ENCODE measurements around the gene PPP1R14C.
"Not testable (repeated sequence)": the region's sequence is repeated elsewhere in the genome, so short reads cannot be mapped to it uniquely, and the experiment has no call there.

Gene PPP1R14C
- total RNA-seq, result 0.24 to 1.4 (median 0.50) reads per million in 4 experiments

GRCh38 chr6:150142670-150143515 lies at the start of gene PPP1R14C:
Gene PPP1R14C (plus strand): TSS chr6:150143044. CDS start chr6:150143193, 149 bp downstream.
- DNase-seq, result no peak

DNA sequence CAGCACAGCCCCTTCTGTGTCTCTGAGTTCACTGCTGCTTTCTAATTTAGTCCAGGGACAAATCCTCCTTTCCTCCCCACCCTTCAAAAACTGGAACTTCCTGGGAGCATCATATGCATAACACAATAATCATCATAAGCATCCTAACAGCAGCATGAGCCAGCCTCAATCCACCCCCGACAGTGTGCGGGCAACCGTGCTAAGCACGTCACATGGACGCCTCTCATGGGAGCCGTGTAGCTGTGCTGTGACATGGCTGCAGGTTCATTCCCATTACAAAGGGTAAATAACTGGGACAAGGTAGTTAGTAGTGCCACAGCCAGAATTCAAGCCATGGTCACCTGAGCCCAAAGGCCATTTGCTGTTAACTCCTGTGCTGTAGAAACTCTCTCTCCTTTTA lies 49.4 kb upstream of the PPP1R14C start:
- DNase-seq, result no peak

DNA sequence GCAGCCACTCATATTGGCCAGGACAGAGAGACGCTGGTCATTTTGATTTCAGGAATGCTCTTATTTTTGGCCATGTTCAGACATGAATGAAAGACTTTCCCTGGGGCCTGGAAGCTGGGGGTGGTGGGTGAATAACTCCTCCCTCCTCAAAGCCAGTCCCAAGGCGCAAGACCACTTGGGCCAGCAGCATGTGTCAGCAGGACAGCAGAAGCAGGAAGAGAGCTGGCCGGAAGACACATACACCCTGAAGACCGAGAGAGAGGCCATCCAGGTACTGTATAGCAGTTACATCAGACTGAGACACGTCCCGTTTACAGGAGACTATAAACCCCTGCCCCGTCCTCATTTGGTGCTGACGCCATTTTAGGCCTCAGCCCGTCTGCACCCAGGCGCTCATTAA lies 44.7 kb upstream of the PPP1R14C start:
- DNase-seq, result no peak

DNA sequence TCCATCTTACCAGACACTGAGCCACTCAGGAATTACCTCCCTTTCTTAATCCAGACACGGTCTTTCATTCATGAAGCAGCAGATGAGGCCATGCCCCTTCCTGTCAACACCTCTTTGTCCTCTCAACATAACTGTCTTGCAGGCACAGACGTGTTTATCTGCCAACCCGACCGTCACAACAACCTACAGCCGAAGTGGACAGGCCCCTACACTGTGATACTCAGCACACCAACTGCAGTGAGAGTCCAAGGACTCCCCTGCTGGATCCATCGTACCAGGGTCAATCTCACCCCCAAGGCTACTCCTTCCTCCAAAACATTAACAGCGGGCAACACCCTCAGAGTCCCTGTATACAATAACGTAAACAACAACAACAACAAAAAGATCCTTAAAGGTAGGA lies 43.3 kb upstream of the PPP1R14C start:
- no peak for DNase-seq

GRCh38 chr6:150099953-150100352 lies 42.9 kb upstream of the PPP1R14C start:
- no peak for DNase-seq

DNA sequence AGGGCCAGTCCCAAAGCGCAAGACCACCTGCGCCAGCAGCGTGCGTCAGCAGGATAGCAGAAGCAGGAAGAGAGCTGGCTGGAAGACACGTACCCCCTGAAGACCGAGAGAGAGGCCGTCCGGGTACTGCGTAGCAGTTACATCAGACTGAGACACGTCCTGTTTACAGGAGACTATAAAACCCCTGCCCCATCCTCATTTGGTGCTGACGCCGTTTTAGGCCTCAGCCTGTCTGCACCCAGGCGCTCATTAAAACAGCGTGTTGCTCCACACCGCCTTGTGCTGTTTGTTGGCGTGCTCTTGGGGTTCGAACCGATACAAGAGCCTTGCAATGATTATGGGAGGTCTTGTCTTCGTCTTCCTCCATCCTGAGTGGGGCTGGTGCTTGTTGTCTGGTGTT lies 42.1 kb upstream of the PPP1R14C start:
- no peak for DNase-seq

DNA sequence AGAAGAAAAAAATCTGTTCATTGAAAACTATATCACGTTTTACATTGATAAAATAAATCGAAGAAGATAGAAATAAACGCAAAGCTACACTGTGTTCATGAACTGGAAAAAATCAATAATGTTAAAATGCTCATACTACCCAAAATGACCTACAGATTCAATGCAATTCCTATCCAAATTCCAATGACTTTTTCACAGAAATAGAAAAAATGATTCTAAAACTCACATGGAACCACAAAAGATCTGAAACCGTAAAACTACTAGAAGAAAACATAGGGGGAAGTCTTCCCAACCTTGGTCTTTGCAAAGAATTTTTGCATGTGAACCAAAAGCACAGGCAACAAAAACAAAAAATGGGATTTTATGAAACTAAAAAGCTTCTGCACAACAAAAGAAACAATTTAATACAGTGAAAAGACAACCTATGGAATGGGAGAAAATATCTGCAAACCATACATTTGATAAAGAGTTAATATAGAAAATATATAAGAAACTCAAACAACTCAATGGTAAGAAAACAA lies 40.0 kb upstream of the PPP1R14C start:
- no peak for DNase-seq

DNA sequence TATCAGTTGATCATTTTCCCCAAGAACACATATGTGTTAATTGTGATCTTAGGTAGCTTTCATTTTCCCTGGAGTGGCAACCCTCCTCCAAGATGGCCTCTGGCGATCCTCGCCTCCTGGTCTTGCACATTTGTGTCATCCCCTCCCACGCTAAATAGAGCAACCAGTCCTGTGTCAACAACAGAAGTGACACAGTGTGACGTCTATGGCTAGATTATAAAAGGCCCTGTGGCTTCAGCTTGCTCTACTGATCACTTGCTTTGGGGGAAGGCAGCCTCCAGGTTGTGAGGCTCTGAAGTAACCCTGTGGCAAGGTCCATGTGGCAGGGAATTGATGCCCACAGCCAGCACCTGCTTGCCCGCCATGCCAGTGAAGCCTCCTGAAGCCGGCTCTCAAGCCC lies 30.6 kb upstream of the PPP1R14C start:
- DNase-seq, result no peak

GRCh38 chr6:150115769-150116168 lies 27.1 kb upstream of the PPP1R14C start:
- DNase-seq, result no peak

GRCh38 chr6:150116200-150116800 lies 26.5 kb upstream of the PPP1R14C start:
- DNase-seq, result no peak

DNA sequence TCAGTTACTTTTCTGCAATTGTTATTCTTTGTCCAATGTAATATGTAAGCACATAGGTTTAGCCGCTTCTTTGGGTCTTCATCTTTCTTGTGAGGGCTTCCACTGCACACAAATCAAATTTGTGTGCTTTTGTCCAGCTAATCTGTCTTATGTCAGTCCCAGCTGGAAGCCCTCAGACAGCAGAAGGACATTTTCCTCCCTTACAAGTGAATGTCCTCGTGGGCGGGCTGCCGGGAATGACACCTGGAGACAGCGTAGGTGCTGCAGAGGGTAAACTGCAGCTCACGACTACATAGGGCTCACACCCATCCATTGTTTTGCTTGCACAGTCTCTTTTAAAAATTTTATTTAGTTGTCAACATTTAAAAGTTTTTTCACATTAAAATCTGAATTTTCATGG lies 24.6 kb upstream of the PPP1R14C start:
- no peak for DNase-seq

- no peak for DNase-seq
Observed at GRCh38 chr6:150118627-150119026, 24.2 kb upstream of the PPP1R14C start.

DNA sequence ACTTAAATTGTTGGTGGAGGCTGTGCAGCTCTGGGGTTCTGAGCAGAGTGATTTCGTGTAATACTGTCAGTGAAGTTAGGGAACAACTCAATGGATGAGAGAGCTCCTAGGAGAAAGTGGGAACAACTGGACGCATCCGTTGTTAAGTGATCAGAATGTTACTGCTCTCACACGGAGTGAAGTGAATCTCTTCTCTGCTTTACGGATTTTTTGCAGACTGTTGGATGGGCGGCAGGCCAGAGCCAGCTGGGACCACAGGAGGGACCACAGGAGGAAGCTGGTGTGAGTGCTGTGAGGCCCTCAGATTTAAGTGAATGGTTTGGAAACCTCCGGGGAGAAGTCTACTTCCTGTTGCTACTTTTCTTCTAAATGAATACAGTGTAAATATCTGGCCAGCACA lies 23.7 kb upstream of the PPP1R14C start:
- DNase-seq, result no peak

- no peak for DNase-seq
Observed at GRCh38 chr6:150123645-150124044, 19.2 kb upstream of the PPP1R14C start.

- no peak for DNase-seq
Observed at GRCh38 chr6:150124235-150124634, 18.6 kb upstream of the PPP1R14C start.

- DNase-seq, result no peak
Observed at GRCh38 chr6:150126641-150127291, 16.1 kb upstream of the PPP1R14C start.

DNA sequence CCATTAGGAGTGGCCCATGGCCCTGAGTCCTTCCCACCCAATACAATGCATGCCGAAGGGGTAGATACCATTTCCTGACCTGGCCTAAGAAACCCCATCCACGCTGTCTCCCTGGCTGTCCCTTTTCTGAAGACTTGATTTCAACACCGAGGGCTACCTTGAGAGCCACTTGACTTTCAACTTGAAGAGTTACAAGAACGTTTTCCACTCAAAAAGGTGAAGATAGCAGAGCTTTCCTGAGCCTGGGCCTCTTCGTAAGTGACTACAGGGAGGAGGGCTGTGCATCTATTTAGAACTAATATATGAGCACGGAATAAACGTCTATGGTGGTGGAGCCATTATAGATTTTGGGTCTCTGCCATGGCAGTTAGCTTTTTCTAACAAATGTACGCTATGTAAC lies 14.4 kb upstream of the PPP1R14C start:
- DNase-seq, result no peak

DNA sequence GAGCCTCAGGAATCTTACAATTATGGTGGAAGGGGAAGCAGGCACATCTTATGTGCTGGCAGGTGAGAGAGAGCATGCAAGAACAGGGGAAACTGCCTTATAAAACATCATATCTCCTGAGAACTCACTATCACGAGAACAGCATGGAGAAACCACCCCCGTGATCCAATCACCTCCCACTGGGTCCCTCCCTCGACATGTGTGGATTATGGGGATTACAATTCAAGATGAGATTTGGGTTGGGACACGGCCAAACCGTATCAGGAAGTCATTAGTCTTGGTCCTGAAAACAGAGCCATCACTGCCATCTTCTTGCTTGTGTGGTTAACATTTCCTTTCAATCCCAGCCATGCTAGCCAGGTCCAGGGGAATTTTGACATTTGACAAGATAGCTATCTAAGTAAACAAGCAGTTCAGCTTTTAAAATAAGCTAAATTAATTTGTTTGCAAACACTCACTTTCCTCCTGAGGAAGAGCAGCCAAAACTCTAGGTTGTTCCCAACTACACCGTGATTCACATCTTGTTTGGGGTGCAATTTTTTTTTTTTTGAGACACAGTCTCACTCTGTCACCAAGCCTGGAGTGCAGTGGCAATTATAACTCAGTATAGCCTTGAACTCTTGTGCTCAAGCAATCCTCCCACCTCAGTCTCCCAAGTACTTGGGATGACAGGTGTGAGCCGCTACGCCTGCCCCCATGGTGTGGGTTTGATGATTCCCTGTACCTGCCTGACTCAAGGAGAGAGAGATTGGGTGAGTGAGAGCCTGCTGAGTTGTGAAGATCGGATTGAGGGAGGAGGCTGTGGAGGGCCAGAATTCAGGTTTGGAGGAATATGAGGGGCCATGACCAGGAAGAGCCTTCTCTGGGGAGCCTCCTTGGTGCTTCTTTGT lies 13.0 kb upstream of the PPP1R14C start:
- no peak for DNase-seq

- DNase-seq, result no peak
Observed at GRCh38 chr6:150133686-150134085, 9.2 kb upstream of the PPP1R14C start.

DNA sequence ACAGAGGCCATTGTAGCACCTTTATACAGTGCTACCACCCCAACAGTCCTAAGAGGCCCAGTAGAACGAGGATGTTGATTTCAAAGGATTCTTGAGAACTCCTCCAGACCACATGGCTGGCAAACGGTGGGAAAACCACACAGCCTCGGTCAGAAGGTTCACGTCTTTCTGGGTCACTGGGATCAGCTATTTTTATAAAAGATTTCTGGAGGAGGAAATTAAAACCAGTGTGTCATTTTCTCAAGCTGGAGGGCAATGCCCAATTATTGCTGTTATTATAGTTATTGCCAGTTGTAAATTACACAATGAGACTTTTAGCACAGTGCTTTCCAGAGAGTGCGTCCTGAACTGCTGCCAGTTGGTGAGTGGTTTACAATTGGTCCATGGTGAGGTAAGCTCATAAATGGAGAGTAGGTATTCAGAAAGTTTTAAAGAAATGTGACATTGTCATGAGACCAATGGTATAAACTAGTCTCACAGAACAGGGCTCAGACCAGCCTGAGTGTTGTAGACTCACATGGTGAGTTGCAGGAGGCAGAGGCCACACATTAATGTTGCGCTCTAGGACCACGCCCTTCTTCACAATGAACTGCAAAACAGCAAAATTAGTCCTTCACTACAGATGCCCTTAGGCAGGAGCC lies 8.4 kb upstream of the PPP1R14C start:
- no peak for DNase-seq

GRCh38 chr6:150137711-150138110 lies 5.1 kb upstream of the PPP1R14C start:
- not testable (repeated sequence) for DNase-seq

- no peak for DNase-seq
Observed at GRCh38 chr6:150138638-150139037, 4.2 kb upstream of the PPP1R14C start.

Measured in effector CD8-positive, alpha-beta T cell (primary cell).